ENCODE measurements around the gene DOCK4. TPM values are rescaled to one million over a fixed set of nuclear protein-coding genes. Genes with fewer than 3 reads are reported as not detected.

The DOCK4 gene
- total RNA-seq, 4 donors from 2014 or later = 8.2 to 9.0 (median 8.6) TPM

DNA sequence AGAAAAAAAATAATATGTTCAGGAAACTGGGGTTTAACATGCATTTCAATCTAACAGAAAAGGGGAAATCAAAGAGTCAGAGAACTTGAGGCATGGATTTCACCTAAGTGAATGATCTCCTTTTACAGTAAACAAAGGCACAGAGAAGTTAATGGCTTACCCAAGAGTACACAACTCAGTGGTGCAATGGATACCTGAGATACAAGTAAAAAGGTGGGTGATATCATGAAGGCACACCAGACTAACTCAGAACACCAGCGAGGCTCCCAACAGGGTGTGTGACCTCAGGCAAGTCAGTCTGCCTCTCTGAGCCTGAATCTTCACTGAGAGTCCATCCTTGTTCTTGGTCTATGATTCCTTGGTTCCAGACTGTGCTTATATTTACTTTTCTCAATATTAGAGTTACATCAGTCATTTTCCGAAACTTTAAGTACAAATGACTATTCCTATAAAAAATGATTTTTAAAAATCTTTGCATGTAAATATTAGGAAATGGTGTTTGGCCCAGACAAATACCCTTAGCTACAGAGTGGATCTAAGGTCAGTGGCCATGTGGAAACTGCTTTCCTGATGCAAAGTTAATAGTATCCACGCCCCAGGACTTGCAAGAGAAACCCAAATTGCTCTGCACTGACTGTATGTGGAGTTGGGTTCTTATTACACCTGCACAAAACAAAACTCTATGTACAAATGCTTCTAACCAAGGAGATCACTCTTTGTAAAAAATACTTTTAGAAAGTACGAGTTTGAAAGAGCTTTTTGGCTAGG lies 361.1 kb downstream of the DOCK4 start:
- 91 to 95% methylated on average over 4 of the region's 4 CpGs for WGBS, 2 donors
- H3K4me3 ChIP-seq (ENCODE audit: low read depth, poor library complexity, severe bottlenecking) = no peak overlapping the region
- no peak for DNase-seq (ENCODE audit: low spot score in 2 of 2)
- intact Hi-C loops (cut with DNase I; ENCODE audit: low total_unique reads) = no loop called here
- TF ChIP-seq, protein P1, sequence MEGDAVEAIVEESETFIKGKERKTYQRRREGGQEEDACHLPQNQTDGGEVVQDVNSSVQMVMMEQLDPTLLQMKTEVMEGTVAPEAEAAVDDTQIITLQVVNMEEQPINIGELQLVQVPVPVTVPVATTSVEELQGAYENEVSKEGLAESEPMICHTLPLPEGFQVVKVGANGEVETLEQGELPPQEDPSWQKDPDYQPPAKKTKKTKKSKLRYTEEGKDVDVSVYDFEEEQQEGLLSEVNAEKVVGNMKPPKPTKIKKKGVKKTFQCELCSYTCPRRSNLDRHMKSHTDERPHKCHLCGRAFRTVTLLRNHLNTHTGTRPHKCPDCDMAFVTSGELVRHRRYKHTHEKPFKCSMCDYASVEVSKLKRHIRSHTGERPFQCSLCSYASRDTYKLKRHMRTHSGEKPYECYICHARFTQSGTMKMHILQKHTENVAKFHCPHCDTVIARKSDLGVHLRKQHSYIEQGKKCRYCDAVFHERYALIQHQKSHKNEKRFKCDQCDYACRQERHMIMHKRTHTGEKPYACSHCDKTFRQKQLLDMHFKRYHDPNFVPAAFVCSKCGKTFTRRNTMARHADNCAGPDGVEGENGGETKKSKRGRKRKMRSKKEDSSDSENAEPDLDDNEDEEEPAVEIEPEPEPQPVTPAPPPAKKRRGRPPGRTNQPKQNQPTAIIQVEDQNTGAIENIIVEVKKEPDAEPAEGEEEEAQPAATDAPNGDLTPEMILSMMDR (IDR thresholded peaks at IDR 0.05) = no peak
- no peak for TF ChIP-seq POLR2A (IDR thresholded peaks at IDR 0.05)

DNA sequence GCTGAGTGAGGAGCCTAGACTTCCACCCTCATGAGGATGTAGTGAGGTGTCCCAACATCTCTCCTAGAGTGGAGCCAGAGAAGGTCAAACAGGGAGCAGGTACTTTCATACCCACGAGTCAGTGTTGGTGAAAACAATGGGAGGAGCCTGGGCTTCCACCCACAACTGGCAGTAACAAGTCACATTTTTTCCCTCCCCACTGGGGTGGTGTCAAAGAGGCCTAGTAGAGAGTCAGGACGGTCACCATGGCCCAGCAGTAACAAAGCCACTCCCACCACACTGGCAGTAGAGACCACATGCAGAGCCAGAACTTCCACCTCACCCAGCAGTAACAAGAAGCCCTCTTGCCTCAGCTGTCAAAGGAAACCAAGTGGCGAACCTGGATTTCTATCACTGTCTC lies 363.7 kb downstream of the DOCK4 start:
- no peak for TF ChIP-seq POLR2A (IDR thresholded peaks at IDR 0.05)
- TF ChIP-seq, protein P1 (IDR thresholded peaks at IDR 0.05) = no peak
- WGBS, 2 donors = 65 to 77% methylated on average over 3 of the region's 3 CpGs
- intact Hi-C loops (cut with DNase I; ENCODE audit: low total_unique reads) = no loop called here
- no peak overlapping the region for H3K4me3 ChIP-seq (ENCODE audit: low read depth, poor library complexity, severe bottlenecking)
- DNase-seq (ENCODE audit: low spot score in 2 of 2) = no peak

DNA sequence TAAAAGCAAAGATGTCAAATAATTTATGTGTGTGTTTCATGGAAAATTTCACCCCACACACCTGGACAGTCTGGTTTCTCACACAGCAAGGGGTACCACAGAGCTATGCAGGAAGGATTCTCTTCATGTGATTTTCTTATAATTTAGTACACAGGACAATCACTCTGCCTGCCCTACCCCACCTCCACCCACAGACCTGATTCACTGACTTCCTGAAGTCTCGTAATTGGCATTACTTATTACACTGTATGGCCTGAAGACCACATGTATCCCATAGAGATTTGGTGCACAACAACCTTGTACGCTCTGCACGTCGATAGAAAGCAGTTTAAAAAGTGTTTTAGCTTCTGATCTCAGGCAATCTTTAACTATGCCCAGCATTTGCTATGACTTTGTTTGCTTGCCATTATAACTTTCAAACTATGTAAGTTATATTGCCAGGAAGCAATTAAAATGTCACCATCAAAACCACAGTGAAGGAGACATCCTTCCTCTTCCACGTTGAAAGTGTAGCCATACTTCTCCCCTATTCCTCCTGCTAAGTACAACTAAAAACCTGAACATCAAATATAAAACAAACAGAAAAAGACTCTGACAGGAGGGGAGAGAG lies 364.5 kb downstream of the DOCK4 start:
- WGBS, 2 donors = 57 to 65% methylated on average over 5 of the region's 5 CpGs
- intact Hi-C loops (cut with DNase I; ENCODE audit: low total_unique reads) = no loop called here
- no peak for DNase-seq (ENCODE audit: low spot score in 2 of 2)
- TF ChIP-seq, protein P1 (IDR thresholded peaks at IDR 0.05) = no peak
- TF ChIP-seq POLR2A (IDR thresholded peaks at IDR 0.05) = no peak
- no peak overlapping the region for H3K4me3 ChIP-seq (ENCODE audit: low read depth, poor library complexity, severe bottlenecking)

DNA sequence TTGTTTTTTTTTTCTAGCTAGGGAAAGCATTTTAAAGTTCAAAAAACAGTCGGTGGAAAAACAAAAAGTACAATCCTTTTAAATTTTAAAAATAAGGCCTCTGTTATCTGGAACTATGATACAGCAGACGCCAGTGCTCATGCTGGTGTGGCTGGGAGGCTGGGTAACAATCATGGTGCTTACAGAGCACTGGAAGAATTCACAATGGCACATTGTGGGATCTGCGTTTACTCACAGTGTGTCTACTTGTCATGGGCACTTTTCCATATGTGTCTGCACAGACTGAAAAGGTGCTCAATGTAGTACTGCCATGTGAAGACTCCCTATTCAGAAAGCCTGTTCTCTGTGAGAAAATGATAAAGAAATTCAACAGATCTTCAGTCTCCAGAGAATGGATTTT lies 365.7 kb downstream of the DOCK4 start:
- WGBS, 2 donors = 82 to 94% methylated on average over 3 of the region's 3 CpGs

DNA sequence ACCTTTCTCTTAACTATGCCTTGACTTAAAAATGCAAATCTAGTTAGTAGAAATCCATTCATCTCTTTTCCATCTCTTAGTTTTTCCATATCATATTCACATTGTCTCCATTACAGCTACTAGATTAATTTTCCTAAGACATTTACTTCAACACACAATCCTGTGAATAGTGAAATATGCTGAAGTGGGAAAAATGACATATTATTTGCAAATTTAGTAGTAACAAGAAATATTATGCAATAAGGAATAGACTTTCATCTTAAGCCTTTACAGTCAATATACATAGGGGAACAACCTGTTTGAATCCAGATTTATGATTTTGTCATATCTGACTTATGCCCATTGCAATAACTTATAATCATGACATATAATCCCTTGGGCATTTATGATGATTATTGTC lies 366.9 kb downstream of the DOCK4 start:
- H3K4me3 ChIP-seq (ENCODE audit: low read depth, poor library complexity, severe bottlenecking) = no peak overlapping the region
- intact Hi-C loops (cut with DNase I; ENCODE audit: low total_unique reads) = no loop called here
- TF ChIP-seq POLR2A (IDR thresholded peaks at IDR 0.05) = no peak
- TF ChIP-seq, protein P1 (IDR thresholded peaks at IDR 0.05) = no peak
- no peak for DNase-seq (ENCODE audit: low spot score in 2 of 2)

More for the DNA sequence above, 365.7 kb downstream of the DOCK4 start:
- TF ChIP-seq, protein P1 (IDR thresholded peaks at IDR 0.05) = no peak
- TF ChIP-seq POLR2A (IDR thresholded peaks at IDR 0.05) = no peak
- intact Hi-C loops (cut with DNase I; ENCODE audit: low total_unique reads) = no loop called here
- DNase-seq (ENCODE audit: low spot score in 2 of 2) = no peak
- H3K4me3 ChIP-seq (ENCODE audit: low read depth, poor library complexity, severe bottlenecking) = no peak overlapping the region
